CD4-positive, alpha-beta T cell treated with Interleukin-6 at 100 ng/mL for 8 hours (primary cell): Measurements from ENCODE around the gene CES5A.
"Not testable (repeated sequence)": the region's sequence is repeated elsewhere in the genome, so short reads cannot be mapped to it uniquely, and the experiment has no call there.

Experiments
- DNase-seq: peaks from one replicate; pipeline ENCODE4 v3.0.0-alpha.2; 2020; ENCODE audit warnings: mixed read lengths, low spot score

Gene CES5A

GRCh38 chr16:55873122-55873521 lies 2.1 kb downstream of the CES5A start:
- DNase-seq: no peak

- no peak for DNase-seq
Measured at GRCh38 chr16:55872130-55872529, 3.0 kb downstream of the CES5A start.

DNA sequence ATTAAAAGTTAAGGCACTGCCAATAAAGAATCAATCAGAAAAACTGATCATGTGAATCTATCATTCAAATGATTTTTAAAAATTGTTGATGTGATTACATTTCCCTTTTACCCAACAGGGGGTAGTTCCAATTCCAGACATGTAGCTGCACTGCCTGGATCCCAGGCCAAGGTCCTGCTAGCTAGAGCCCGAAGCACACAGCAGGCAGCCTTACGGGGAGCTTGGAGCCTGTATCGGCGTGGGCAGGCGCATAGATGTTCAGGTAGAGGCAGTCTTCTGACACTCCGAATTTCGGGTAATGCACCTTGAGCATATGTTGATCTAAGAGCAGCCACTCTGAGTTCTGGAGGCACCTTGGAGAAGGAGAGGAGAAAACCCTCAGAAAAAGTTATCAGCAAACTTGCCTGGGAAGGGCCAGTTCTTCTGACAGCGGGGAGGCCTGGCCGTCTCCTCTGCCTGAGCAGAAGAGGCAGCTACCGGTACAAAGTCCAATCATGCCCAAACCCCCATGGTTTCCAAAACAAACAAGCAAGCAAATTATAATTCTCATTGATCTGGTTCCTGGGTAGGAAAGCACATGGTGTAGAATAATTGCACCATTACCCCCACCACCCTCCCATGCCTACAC lies 3.6 kb downstream of the CES5A start:
- no peak for DNase-seq

DNA sequence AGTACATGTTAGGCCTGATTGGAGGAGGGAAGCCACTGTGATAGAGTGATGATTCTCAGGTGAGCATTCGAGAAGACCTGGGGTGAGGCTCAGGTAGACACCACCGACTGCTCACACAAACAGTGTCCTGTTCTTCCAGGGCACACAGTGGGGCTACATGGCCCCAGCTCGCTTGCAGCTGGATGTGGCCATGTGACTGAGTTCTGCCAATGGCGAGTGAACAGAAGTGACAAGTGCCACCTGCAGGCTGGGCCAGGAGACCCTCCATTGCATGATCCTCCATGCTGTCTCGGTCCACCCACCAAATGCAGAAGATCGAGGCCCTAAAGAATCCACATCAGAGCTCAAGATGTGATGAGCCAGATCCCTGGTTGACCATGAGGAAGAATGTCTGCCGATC lies 6.2 kb downstream of the CES5A start:
- DNase-seq: no peak

DNA sequence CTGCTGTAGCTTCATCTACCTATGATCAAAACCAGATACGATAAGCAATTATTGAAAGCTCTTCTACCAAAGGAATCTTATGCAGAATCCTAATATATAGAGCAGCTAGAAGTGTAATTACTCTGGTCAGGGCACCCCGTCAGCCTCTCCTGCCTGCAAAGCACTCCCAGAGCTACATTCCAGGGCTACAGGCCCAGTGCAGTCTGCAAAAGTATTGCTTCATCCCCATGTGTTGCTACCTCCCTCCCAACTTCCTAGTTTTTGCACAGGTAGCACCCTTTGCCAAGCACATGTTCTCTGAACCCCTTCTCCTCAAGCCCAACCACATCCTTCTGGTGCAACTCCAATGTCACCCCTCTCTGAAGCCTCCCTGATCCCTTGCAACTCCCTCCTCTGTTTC lies 7.0 kb downstream of the CES5A start:
- DNase-seq: no peak

DNA sequence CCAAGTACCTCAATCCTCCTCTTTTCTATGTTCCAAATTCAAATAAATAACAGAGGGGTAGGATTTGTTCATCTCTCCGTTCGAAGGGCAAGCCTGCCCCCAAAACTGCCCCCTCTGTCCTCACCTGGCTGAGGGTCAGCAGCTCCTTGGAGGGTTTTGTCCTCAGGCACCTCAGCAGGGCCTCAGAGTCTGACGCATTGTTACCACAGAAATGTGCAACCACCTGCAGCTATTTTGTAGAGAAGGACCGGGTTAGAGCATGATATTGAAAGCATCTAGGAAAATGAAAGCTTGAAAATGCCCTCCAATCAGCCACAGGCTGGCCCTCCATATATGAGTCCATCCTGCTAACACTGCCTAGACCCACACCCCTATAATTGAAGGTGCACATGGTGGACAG lies 13.9 kb downstream of the CES5A start:
- DNase-seq: no peak

DNA sequence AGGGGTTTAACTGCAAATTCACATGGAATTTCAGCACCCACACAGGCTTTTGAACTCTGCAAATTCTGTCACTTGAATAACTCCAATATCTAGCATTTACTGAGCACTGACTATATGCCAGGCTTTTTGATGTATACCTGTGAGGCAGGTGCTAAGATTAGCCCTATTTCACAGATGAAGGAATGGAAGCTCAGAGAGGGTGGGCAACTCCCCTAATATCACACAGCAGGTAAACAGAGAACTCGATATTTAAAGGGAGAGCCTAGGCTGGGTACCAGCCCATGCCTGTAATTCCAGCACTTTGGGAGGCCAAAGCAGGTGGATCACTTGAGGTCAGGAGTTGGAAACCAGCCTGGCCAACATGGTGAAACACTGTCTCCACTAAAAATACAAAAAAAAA lies 17.5 kb downstream of the CES5A start:
- DNase-seq: not testable (repeated sequence)

DNA sequence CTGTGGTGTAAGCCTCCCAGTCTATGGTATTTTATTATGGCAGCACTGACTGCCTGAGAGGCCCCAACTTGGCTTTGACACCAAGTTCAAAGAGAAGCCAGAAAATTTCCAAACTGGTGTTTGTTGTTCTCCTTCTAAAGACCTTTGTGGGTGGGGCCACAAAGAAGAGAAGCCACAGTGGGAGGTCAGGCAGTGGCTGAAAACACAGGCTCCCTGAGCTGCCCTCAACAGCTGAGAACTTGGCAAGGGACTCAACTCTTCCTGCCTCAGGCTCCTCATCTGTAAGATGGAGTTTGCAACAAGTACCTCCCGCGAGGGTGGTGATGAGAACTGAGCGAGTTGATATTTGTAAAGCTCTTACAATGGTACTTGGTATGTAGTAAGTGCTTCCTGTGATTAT lies 18.2 kb downstream of the CES5A start:
- no peak for DNase-seq

GRCh38 chr16:55853114-55853513 lies 22.1 kb downstream of the CES5A start:
- DNase-seq: no peak

- DNase-seq: no peak
Measured at GRCh38 chr16:55849536-55849935, 25.6 kb downstream of the CES5A start.

DNA sequence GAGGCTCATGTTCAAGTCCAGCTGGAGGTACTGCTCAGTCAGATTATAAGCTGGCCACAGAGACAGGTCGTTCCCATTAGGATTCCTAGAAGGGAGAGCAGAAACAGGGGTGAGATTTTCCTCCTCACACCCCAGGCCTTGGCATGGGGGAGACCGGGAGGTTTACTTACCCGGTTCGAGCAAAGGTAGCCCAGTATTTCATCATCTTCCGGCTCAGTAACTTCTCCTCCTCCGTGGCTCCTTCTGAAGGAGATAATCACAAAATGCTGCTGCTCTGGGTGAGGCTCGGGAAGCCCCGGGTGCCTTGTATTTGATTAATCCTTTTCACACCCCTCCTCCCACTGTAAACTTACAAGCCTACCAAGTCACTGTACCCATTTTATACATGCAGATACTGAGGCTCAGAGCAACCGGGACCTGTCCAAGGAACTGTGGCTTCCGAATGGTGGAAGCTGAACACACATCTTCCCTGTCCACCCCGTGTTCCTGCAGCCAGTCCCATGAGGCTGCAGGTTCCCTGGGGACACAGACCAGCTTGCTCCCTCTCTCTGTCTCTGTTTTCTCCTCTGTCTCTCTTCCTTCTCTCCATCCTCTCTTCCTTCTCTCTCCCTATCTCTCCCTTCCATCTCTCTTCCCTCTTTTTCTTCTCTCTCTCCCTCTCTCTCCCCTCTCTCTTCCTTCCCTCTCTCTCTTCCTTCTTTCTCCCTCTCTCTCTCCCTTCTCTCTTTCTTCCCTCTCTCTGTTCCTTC lies 28.4 kb downstream of the CES5A start:
- no peak for DNase-seq

- no peak for DNase-seq
Measured at GRCh38 chr16:55843105-55843395, 32.1 kb downstream of the CES5A start.

GRCh38 chr16:55842369-55843104 lies 32.6 kb downstream of the CES5A start:
- peak; percentile 36 for DNase-seq

- no peak for DNase-seq
Measured at GRCh38 chr16:55839115-55839514, 36.1 kb downstream of the CES5A start.

DNA sequence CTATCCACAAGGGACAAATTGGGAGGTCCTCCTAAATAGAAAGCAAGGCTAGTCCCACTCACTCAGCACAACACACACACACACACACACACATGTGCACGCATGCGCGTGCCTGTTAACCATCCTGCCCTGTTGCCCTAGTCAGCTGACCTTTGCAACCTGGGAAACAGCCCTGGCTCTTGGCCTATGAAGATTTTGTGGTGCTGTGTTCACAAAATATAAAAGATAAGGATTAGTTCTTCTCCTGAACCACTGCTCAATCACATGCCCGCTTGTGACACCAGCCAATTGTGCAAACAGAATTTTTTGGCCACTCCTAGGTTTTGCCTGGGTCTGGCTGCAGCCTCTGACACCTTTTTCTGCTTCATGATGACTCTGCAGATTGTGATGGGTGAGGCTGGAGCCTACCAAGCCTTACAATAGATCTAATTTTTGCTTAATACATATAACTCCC lies 39.0 kb downstream of the CES5A start:
- DNase-seq: no peak

GRCh38 chr16:55835581-55835980 lies 39.6 kb downstream of the CES5A start:
- no peak for DNase-seq

DNA sequence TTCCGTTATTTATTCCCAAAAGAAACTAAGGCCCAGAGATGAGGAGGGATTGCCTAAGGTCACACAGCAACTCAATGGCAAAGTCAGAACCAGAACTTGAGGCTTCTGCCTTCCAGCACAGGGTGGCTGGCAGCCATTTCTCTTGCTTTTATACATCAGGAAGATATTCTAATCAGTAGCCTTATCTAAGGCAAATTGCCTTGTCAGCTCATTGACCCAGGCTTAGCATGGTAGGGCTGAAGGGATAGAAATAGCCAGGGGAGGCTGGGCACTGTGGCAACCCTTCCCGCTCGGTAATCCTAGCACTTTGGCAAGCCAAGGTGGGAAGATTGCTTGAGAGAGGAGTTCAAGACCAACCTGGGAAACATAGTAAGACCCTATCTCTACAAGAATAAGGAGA lies 40.0 kb downstream of the CES5A start:
- not testable (repeated sequence) for DNase-seq

- DNase-seq: no peak
Measured at GRCh38 chr16:55834049-55834448, 41.1 kb downstream of the CES5A start.

DNA sequence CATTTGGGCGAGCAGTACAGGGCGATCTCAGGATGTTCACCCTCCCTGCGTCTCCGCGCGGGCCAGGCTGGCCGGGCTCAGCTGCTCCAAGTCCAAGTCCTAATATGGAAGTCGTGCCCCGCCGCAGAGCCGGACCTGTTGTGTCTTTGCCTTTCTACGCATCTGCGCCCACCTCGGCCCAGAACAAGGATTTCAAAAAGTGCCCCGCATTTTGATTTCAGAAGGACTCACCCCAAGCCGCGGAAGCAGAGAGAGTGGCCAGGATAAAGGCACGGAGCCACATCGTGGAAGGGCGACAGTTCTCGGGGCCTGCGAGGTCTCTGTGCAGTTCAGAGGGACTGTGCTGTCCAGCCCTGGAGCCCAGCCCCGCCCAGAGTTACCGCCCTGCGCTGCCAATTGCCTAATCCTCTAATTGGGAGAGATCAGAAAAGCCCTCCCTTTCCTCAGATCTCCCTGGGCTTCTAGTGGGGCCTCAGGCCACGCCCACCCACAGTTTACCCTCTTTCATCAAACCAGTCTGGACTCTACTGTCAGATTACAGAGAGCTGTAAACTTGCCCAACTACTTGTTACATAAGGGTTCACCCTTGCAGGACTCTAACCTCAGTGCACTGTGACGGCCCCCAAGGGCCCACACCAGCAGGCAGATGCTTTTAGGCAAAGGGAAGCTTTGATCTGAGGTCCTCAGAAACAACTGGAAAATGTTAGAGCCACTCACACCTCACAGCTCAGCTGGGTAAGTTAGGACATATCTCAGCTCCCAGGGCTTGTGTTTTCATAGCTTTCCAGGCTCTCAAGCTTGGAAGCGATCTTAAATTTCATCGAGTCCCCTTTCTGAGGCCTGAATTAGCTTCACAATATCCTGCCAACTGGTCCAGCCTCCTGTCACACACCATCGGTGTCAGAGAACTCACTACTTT lies 42.1 kb downstream of the CES5A start, which contains the start of gene CES1:
CES1 (minus strand) TSS at position 324 of the 919 bp plus-strand sequence; CDS start at position 283, 41 bp downstream.
- DNase-seq: no peak

GRCh38 chr16:55832425-55832772 lies 42.8 kb downstream of the CES5A start:
- DNase-seq: no peak

- DNase-seq: no peak
Measured at GRCh38 chr16:55830658-55831294, 44.4 kb downstream of the CES5A start.

- DNase-seq: not testable (repeated sequence)
Measured at GRCh38 chr16:55829232-55829631, 45.9 kb downstream of the CES5A start.
